A549 (cell line): ENCODE data around the gene LRP6.

ENCODE experiments used
- CBX2 ChIP-seq: fragments of 200-600 bp; sonication (generic); IDR thresholded peaks from 2 replicates; pipeline ENCODE4 v1.6.1; 2016; ENCODE audit warnings: low read depth, mild to moderate bottlenecking, borderline replicate concordance
- CHD4 ChIP-seq: fragments of 200-600 bp; sonication (generic); IDR thresholded peaks from 2 replicates; pipeline ENCODE4 v1.6.1; 2016; ENCODE audit warnings: antibody characterized with exemption, mild to moderate bottlenecking, borderline replicate concordance
- EP300 ChIP-seq, 2 experiments: fragments of >200 bp; sonication (Bioruptor Twin); formaldehyde crosslinking; IDR thresholded peaks; 2 replicates in 1 of 2; 3 replicates in 1 of 2; pipeline ENCODE4 v1.6.1; 2016 to 2017
- HDAC2 ChIP-seq: fragments of 200-600 bp; sonication (generic); IDR thresholded peaks from 2 replicates; pipeline ENCODE4 v1.6.1; 2016
- JUN ChIP-seq, 2 experiments: fragments of >200 bp; sonication (Bioruptor Twin); formaldehyde crosslinking; IDR thresholded peaks; 2 replicates in 1 of 2; 3 replicates in 1 of 2; pipeline ENCODE4 v1.6.1; 2016 to 2017
- PHF8 ChIP-seq: fragments of 200-600 bp; sonication (generic); IDR thresholded peaks from 2 replicates; pipeline ENCODE4 v1.6.1; 2016; ENCODE audit warnings: low read depth, mild to moderate bottlenecking, antibody characterized with exemption, moderate library complexity, borderline replicate concordance
- POLR2A ChIP-seq: IDR thresholded peaks from 2 replicates; pipeline ENCODE4 v1.6.1; 2012; ENCODE audit warnings: mild to moderate bottlenecking, low read length
- RCOR1 ChIP-seq: fragments of 150-350 bp; IDR thresholded peaks from 2 replicates; pipeline ENCODE4 v1.6.1; 2014; ENCODE audit warnings: antibody characterized with exemption, low read length, low read depth
- RFX5 ChIP-seq: fragments of 450-650 bp; IDR thresholded peaks from 2 replicates; pipeline ENCODE4 v1.7.1; 2014; ENCODE audit warnings: antibody characterized with exemption, mild to moderate bottlenecking, moderate library complexity
- TF ChIP-seq, protein P1 (sequence below): fragments of >200 bp; sonication (Bioruptor Twin); formaldehyde crosslinking; IDR thresholded peaks from 3 replicates; pipeline ENCODE4 v1.5.1; 2016
- TF ChIP-seq, protein P2 (sequence below): IDR thresholded peaks from 2 replicates; pipeline ENCODE4 v1.6.1; 2012

- no peak for TF ChIP-seq RCOR1
- no peak for TF ChIP-seq JUN (IDR thresholded peaks at IDR 0.05)
- TF ChIP-seq, protein P1, sequence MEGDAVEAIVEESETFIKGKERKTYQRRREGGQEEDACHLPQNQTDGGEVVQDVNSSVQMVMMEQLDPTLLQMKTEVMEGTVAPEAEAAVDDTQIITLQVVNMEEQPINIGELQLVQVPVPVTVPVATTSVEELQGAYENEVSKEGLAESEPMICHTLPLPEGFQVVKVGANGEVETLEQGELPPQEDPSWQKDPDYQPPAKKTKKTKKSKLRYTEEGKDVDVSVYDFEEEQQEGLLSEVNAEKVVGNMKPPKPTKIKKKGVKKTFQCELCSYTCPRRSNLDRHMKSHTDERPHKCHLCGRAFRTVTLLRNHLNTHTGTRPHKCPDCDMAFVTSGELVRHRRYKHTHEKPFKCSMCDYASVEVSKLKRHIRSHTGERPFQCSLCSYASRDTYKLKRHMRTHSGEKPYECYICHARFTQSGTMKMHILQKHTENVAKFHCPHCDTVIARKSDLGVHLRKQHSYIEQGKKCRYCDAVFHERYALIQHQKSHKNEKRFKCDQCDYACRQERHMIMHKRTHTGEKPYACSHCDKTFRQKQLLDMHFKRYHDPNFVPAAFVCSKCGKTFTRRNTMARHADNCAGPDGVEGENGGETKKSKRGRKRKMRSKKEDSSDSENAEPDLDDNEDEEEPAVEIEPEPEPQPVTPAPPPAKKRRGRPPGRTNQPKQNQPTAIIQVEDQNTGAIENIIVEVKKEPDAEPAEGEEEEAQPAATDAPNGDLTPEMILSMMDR = no peak
- no peak for TF ChIP-seq HDAC2
- TF ChIP-seq POLR2A = no peak
- TF ChIP-seq CBX2 = no peak
- no peak for TF ChIP-seq PHF8
- TF ChIP-seq, protein P2, sequence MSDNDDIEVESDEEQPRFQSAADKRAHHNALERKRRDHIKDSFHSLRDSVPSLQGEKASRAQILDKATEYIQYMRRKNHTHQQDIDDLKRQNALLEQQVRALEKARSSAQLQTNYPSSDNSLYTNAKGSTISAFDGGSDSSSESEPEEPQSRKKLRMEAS = no peak
- TF ChIP-seq EP300 (IDR thresholded peaks at IDR 0.05) = no peak
- TF ChIP-seq CHD4 = no peak
- TF ChIP-seq RFX5 = no peak
These were observed 68.7 kb downstream of the LRP6 start for GRCh38 chr12:12198124-12198523.
